ENCODE data around the gene TBC1D17. TPM values are rescaled to one million over a fixed set of nuclear protein-coding genes. Genes with fewer than 3 reads are reported as not detected.

TBC1D17 gene
- total RNA-seq, 1 donor from 2014 or later = 7.3 TPM

DNA sequence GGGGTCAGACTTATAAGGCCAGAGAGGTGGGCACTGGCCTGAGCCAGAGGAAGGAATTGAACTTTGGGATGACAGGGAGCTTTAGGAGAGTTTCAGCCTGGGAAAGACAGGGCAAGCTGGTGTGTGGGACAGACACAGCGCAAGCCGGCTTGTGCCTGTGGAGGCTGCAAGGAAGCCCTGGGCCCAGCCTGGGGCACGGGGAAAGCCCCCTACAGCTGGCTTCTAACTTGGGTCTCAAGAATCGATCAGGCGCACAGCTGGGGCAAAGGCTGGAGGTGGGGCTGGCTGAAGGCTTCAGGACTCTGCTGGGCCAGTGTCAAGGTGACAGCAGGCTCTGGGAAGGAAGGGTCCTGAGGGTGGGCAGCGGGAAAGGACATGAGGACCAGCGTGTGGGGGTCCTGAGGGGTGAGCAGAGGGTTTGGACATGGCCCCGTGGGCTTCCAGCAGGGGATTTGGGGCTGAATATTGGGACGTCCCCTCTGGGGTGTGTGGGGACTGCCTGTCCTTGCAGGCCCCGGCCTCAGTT is 23.6 kb upstream of the TBC1D17 start:
- peaks cover 0 to 3% (median 0%) of the 10 kb centered on the region in 3 donors for H3K9me3 ChIP-seq (ENCODE audit: control insufficient read depth in 3 of 3, low read length in 3 of 3)
- peaks cover 26 to 44% (median 28%) of the 10 kb centered on the region in 3 donors for H3K4me1 ChIP-seq (ENCODE audit: control insufficient read depth in 3 of 3, insufficient read depth in 3 of 3, low read length in 3 of 3)
- H3K36me3 ChIP-seq (ENCODE audit: control insufficient read depth in 3 of 3, insufficient read depth in 3 of 3, low read length in 3 of 3) = peaks cover 32 to 40% (median 38%) of the 10 kb centered on the region in 3 donors
- H3K4me3 ChIP-seq (ENCODE audit: low read length in 3 of 3) = no peak overlapping the region
- H3K27me3 ChIP-seq (ENCODE audit: control insufficient read depth in 3 of 3, insufficient read depth in 3 of 3, low read length in 3 of 3) = no peaks in the 10 kb centered on the region
- peak overlapping the region; percentile 19 for H3K27ac ChIP-seq (ENCODE audit: low read depth, low read length)
- H3K9ac ChIP-seq (ENCODE audit: low read depth in 1 of 3, low read length in 3 of 3) = peak overlapping the region; percentile 45 to 59 (median 56)

DNA sequence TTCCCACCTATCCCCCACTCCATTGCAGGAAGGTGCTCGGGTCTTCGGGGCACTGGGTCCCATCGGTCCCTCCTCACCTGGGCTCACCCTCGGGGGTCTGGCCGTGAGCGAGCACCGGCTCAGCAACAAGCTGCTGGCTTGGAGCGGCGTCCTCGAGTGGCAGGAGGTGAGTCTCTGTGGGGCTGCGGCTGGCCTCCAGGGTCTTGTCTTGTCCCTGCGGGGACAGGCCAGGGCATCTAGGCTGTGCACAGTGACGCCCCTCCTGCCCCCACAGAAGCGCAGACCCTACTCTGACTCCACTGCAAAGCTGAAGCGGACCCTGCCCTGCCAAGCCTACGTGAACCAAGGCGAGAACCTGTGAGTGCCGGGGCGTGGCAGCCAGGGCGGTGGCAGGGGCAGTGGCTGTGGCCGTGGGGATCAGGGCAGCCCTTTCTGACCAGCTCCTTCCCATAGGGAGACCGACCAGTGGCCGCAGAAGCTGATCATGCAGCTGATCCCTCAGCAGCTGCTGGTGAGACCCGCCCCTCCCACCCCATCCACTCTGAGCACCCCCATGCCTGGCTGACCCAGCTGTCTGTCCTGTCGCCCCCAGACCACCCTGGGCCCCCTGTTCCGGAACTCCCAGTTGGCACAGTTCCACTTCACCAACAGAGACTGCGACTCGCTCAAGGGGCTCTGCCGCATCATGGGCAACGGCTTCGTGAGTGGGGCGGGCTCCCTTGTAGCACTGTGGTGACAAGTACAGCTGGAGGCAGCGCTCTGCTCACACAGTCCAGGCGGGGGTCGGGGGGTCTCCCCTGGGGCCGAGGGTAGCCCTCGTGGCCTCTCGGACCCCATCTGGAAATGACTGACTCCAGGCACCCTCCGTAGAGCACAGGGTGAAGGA is 22.9 kb upstream of the TBC1D17 start:
- no peak overlapping the region for H3K4me3 ChIP-seq (ENCODE audit: low read length in 3 of 3)
- H3K9me3 ChIP-seq (ENCODE audit: control insufficient read depth in 3 of 3, low read length in 3 of 3) = no peaks in the 10 kb centered on the region
- peak overlapping the region in 2 of 3 donors; percentile 45 to 56 for H3K9ac ChIP-seq (ENCODE audit: low read depth in 1 of 3, low read length in 3 of 3)
- peaks cover 35 to 41% (median 39%) of the 10 kb centered on the region in 3 donors for H3K36me3 ChIP-seq (ENCODE audit: control insufficient read depth in 3 of 3, insufficient read depth in 3 of 3, low read length in 3 of 3)
- H3K27ac ChIP-seq (ENCODE audit: low read depth, low read length) = no peak overlapping the region
- H3K4me1 ChIP-seq (ENCODE audit: control insufficient read depth in 3 of 3, insufficient read depth in 3 of 3, low read length in 3 of 3) = peaks cover 26 to 38% (median 27%) of the 10 kb centered on the region in 3 donors
- H3K27me3 ChIP-seq (ENCODE audit: control insufficient read depth in 3 of 3, insufficient read depth in 3 of 3, low read length in 3 of 3) = no peaks in the 10 kb centered on the region

DNA sequence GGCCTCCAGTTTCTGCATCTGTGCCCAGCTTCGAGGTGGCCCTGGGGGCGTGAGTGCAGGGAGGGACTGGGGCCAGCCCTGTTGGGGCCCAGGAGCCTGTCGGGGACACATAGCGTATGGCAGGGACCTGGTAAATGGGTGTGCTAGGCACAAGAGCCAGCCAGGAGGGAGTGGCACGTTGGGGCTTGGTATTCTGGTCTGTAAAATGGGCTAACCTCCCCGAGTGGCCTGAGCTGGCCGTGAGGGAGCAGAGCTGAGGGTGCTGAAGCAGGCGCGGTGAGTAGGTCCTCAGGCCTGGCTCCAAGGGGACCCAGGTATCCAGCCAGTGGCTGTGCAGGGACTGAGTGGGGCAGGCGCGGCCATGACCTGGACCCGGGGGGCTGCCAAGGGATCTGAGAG is 22.2 kb upstream of the TBC1D17 start:
- Histone ChIP-seq H3K27ac (ENCODE audit: low read depth, low read length) (no peak overlapping the region), H3K4me3 (ENCODE audit: low read length in 3 of 3) (no peak overlapping the region), H3K27me3 (ENCODE audit: control insufficient read depth in 3 of 3, insufficient read depth in 3 of 3, low read length in 3 of 3) (no peaks in the 10 kb centered on the region), H3K9ac (ENCODE audit: low read depth in 1 of 3, low read length in 3 of 3) (peak overlapping the region in 2 of 3 donors; percentile 14 to 40), H3K4me1 (ENCODE audit: control insufficient read depth in 3 of 3, insufficient read depth in 3 of 3, low read length in 3 of 3) (peaks cover 21 to 32% (median 22%) of the 10 kb centered on the region in 3 donors), H3K36me3 (ENCODE audit: control insufficient read depth in 3 of 3, insufficient read depth in 3 of 3, low read length in 3 of 3) (peaks cover 39 to 47% (median 45%) of the 10 kb centered on the region in 3 donors), H3K9me3 (ENCODE audit: control insufficient read depth in 3 of 3, low read length in 3 of 3) (no peaks in the 10 kb centered on the region)

DNA sequence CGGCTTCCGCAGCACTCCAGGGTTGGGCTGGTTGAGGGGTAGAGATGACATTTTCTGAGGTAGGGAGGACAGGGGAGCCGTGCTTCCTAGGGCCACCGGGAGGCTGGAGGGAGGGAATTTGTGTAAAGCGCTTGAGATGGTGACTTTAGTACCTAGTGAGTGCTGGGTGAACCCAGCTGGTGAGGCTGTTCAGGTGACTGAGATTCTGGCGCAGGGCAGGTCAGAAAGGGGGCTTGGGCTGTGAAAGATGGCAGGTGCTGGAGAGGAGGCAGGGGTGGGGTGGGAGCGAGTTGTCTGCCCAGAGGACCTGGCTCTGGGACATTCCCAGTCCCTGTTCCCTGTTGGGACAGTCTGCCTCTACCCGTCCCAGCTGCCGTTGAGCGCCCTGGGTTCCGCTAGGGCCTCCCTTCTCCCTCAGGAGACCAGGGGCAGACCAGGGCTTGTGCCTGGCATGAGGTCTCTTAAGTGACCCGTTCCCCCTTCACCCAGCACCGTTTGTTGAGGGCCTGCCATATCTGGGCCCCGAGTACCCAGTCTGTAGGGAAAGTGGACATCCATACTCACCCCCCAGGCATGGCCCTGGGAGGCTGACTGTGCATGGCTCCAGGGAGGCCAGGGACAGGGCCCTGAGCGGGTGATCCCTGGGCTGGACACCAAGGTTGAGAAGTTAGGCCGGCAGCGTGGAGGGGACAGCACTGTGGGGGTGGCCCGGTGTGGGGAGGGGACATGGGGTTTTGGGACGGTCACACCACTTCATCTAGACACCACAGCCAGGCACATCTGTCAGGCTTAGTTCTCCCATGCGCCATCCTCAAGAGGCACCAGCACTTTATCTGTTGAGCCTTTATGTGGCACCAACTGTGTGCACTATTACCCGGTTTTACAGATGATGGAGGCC is 21.6 kb upstream of the TBC1D17 start:
- H3K36me3 ChIP-seq (ENCODE audit: control insufficient read depth in 3 of 3, insufficient read depth in 3 of 3, low read length in 3 of 3) = peaks cover 39 to 53% (median 51%) of the 10 kb centered on the region in 3 donors
- peak overlapping the region in 2 of 3 donors; percentile 8 to 14 for H3K9ac ChIP-seq (ENCODE audit: low read depth in 1 of 3, low read length in 3 of 3)
- no peaks in the 10 kb centered on the region for H3K27me3 ChIP-seq (ENCODE audit: control insufficient read depth in 3 of 3, insufficient read depth in 3 of 3, low read length in 3 of 3)
- H3K4me1 ChIP-seq (ENCODE audit: control insufficient read depth in 3 of 3, insufficient read depth in 3 of 3, low read length in 3 of 3) = peaks cover 21 to 32% (median 22%) of the 10 kb centered on the region in 3 donors
- no peaks in the 10 kb centered on the region for H3K9me3 ChIP-seq (ENCODE audit: control insufficient read depth in 3 of 3, low read length in 3 of 3)
- no peak overlapping the region for H3K4me3 ChIP-seq (ENCODE audit: low read length in 3 of 3)
- H3K27ac ChIP-seq (ENCODE audit: low read depth, low read length) = no peak overlapping the region

DNA sequence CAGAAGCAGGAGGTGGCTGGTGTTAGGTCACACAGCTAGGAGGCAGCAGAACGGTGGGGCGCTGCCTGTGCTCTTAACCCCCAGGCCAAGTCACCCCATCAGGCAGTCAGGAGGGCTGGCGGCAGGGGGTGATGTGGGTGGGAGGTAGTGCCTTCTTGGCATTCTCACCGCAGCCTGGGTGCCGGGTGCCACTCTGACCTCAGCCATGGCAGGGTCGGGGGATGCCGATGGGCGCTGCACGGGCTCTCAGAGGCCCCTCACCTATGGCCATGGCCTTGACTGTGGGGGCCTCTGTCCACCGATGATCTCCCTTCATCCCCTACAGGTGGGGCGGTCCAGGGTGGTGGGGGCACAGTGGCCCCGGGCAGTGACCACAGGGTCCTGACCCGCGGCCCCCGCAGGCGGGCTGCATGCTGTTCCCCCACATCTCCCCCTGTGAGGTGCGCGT is 20.9 kb upstream of the TBC1D17 start:
- H3K27me3 ChIP-seq (ENCODE audit: control insufficient read depth in 3 of 3, insufficient read depth in 3 of 3, low read length in 3 of 3) = no peaks in the 10 kb centered on the region
- peaks cover 39 to 57% (median 54%) of the 10 kb centered on the region in 3 donors for H3K36me3 ChIP-seq (ENCODE audit: control insufficient read depth in 3 of 3, insufficient read depth in 3 of 3, low read length in 3 of 3)
- no peaks in the 10 kb centered on the region for H3K9me3 ChIP-seq (ENCODE audit: control insufficient read depth in 3 of 3, low read length in 3 of 3)
- no peak overlapping the region for H3K9ac ChIP-seq (ENCODE audit: low read depth in 1 of 3, low read length in 3 of 3)
- peaks cover 21 to 32% (median 22%) of the 10 kb centered on the region in 3 donors for H3K4me1 ChIP-seq (ENCODE audit: control insufficient read depth in 3 of 3, insufficient read depth in 3 of 3, low read length in 3 of 3)
- H3K27ac ChIP-seq (ENCODE audit: low read depth, low read length) = no peak overlapping the region
- no peak overlapping the region for H3K4me3 ChIP-seq (ENCODE audit: low read length in 3 of 3)

DNA sequence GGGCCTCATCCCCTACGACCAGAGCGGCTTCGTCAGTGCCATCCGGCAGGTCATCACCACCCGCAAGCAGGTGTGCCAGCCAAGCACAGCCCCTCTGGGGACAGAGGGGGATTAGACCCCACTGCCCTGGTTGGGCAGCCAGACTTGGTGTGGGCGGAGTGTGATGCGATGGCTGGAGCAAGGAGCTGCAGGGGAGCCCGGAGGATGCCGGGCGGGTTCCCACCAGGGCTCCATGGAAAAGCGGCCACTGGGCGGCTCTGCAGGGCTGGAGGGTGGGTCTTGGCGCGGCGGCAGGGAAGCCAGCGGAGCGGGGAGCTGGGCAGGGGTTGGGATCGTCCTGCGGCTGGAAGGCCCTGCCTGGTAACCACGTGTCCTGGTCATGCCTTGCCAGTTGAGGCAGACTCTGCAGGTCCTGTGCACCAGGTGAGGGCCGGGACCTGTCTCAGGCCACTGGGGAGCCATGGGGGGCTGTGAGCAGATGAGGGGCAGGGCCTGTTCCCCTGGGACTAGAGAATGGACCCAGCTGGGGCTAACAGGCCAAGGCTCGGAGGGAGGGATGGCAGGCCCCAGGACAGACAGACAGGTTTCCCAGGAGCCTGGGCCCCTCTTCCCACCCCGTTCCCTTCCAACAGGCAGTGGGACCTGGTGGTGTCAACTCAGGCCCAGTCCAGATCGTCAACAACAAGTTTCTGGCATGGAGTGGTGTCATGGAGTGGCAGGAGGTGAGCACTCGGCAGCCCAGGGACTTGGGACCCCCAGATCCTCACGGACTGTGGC is 20.3 kb upstream of the TBC1D17 start:
- peaks cover 39 to 61% (median 58%) of the 10 kb centered on the region in 3 donors for H3K36me3 ChIP-seq (ENCODE audit: control insufficient read depth in 3 of 3, insufficient read depth in 3 of 3, low read length in 3 of 3)

DNA sequence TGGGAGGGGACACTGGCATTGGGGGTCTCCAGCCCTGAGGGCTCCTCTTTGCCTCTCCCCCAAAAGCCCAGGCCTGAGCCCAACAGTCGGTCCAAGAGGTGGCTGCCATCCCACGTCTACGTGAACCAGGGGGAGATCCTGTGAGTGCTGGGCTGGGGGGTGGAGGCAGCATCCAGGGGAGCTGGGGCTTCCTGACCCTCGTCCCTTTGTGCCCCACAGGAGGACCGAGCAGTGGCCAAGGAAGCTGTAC is 19.7 kb upstream of the TBC1D17 start:
- H3K9me3 ChIP-seq (ENCODE audit: control insufficient read depth in 3 of 3, low read length in 3 of 3) = no peaks in the 10 kb centered on the region
- H3K27me3 ChIP-seq (ENCODE audit: control insufficient read depth in 3 of 3, insufficient read depth in 3 of 3, low read length in 3 of 3) = no peaks in the 10 kb centered on the region
- H3K27ac ChIP-seq (ENCODE audit: low read depth, low read length) = no peak overlapping the region
- H3K4me1 ChIP-seq (ENCODE audit: control insufficient read depth in 3 of 3, insufficient read depth in 3 of 3, low read length in 3 of 3) = peaks cover 11 to 22% (median 12%) of the 10 kb centered on the region in 3 donors
- H3K9ac ChIP-seq (ENCODE audit: low read depth in 1 of 3, low read length in 3 of 3) = peak overlapping the region in 1 of 3 donors; percentile 25
- H3K36me3 ChIP-seq (ENCODE audit: control insufficient read depth in 3 of 3, insufficient read depth in 3 of 3, low read length in 3 of 3) = peaks cover 39 to 61% (median 58%) of the 10 kb centered on the region in 3 donors
- H3K4me3 ChIP-seq (ENCODE audit: low read length in 3 of 3) = no peak overlapping the region

More for the DNA sequence above, 20.3 kb upstream of the TBC1D17 start:
- Histone ChIP-seq H3K27me3 (ENCODE audit: control insufficient read depth in 3 of 3, insufficient read depth in 3 of 3, low read length in 3 of 3) (no peaks in the 10 kb centered on the region), H3K27ac (ENCODE audit: low read depth, low read length) (no peak overlapping the region), H3K4me3 (ENCODE audit: low read length in 3 of 3) (no peak overlapping the region), H3K9me3 (ENCODE audit: control insufficient read depth in 3 of 3, low read length in 3 of 3) (no peaks in the 10 kb centered on the region), H3K9ac (ENCODE audit: low read depth in 1 of 3, low read length in 3 of 3) (peak overlapping the region in 1 of 3 donors; percentile 25), H3K4me1 (ENCODE audit: control insufficient read depth in 3 of 3, insufficient read depth in 3 of 3, low read length in 3 of 3) (peaks cover 16 to 27% (median 17%) of the 10 kb centered on the region in 3 donors)

DNA sequence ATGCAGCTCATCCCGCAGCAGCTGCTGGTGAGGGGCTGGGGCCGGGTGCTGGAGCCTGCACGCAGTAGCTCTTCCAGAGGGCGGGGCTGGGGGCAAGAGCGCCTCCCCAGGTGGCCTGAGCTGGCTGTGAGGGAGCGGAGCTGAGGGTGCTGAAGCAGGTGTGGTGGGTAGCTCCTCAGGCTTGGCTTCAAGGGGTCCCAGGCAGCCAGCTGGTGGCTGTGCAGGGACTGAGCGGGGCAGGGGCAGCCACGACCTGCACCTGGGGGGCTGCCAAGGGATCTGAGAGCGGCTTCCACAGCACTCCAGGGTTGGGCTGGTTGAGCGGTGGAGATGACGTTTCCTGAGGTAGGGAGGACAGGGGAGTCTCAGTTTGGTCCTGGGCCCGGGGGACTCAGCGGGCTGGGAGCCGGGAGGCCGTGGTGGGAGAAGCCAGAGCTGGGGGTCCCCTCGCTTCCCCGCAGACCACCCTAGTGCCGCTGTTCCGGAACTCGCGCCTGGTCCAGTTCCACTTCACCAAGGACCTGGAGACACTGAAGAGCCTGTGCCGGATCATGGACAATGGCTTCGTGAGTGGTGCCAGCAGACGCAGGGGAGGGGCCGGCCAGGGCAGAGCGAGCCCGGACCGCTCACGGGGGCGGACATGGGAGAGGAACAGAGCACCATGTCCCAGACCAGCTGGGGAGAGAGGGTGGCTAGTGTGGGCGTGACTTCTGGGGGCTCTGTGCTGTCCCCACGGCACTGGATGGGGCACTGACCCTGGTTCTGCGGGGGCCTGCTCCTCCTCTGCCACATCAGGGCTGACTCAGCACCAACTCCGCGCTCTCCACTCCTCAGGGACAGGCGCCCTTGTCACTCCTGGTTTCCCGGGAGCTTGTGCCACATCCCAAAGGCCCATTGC is 19.2 kb upstream of the TBC1D17 start:
- Histone ChIP-seq H3K9ac (ENCODE audit: low read depth in 1 of 3, low read length in 3 of 3) (peak overlapping the region in 1 of 3 donors; percentile 25), H3K4me3 (ENCODE audit: low read length in 3 of 3) (no peak overlapping the region), H3K4me1 (ENCODE audit: control insufficient read depth in 3 of 3, insufficient read depth in 3 of 3, low read length in 3 of 3) (peaks cover 7 to 17% (median 8%) of the 10 kb centered on the region in 3 donors), H3K9me3 (ENCODE audit: control insufficient read depth in 3 of 3, low read length in 3 of 3) (no peaks in the 10 kb centered on the region), H3K36me3 (ENCODE audit: control insufficient read depth in 3 of 3, insufficient read depth in 3 of 3, low read length in 3 of 3) (peaks cover 43 to 64% (median 61%) of the 10 kb centered on the region in 3 donors), H3K27ac (ENCODE audit: low read depth, low read length) (no peak overlapping the region), H3K27me3 (ENCODE audit: control insufficient read depth in 3 of 3, insufficient read depth in 3 of 3, low read length in 3 of 3) (no peaks in the 10 kb centered on the region)
